GM21619 (cell line): ENCODE results near the gene SLC19A3.

ENCODE experiments used
- ATAC-seq: cut with Tn5 transposase; IDR thresholded peaks from one replicate; pipeline ENCODE4 v1.9.1; 2021; ENCODE audit not compliant: unreplicated experiment

The SLC19A3 gene

DNA sequence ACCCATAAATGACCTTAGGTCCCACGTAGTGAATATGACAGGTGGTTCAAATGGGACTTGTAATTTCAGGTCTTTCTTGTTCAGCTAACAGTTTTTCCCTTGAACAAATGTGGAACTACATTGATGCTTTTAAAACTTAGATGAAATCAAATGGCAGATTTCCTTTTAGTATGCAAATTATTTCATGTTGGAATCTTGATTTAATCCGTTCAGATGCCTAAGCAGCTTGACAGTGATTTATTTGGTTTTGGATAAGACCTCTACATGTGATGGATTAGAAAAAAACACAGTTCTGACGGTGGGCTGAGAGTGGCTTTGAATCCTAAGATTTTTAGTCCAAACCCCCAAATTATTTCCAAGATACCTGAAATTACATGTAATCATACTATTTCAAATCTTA, 83.6 kb downstream of the SLC19A3 start:
- no peak for ATAC-seq
